ENCODE data around the gene MPZL3. TPM values are rescaled to one million over a fixed set of nuclear protein-coding genes. Genes with fewer than 3 reads are reported as not detected.

Gene MPZL3
- total and polyA plus RNA-seq, 2 experiments from 2014 or later = 0.92 to 2.9 TPM

- TF ChIP-seq ZNF462 (CRISPR knock-in tag; IDR thresholded peaks at IDR 0.05) (no peak), ETS1 (IDR thresholded peaks at IDR 0.05) (no peak), NANOG (IDR thresholded peaks at IDR 0.05; ENCODE audit: borderline replicate concordance) (no peak), CREB1 (CRISPR knock-in tag; IDR thresholded peaks at IDR 0.05; ENCODE audit: low read depth) (no peak), CTCF (conservative IDR thresholded peaks at IDR 0.05; ENCODE audit: low read depth in 2 of 2) (no peak), STAT1 (IDR thresholded peaks at IDR 0.05; ENCODE audit: unreplicated experiment) (no peak), POLR2AphosphoS5 (IDR thresholded peaks at IDR 0.05; ENCODE audit: low read depth) (no peak), ZNF331 (CRISPR knock-in tag; IDR thresholded peaks at IDR 0.05; ENCODE audit: low read depth) (no peak), ZNF114 (CRISPR knock-in tag; IDR thresholded peaks at IDR 0.05) (no peak), EZH2 (IDR thresholded peaks at IDR 0.05; ENCODE audit: low read depth, unreplicated experiment) (no peak), EZH2phosphoT487 (IDR thresholded peaks at IDR 0.05; ENCODE audit: unreplicated experiment) (no peak), JUNB (IDR thresholded peaks at IDR 0.05; ENCODE audit: unreplicated experiment) (no peak), REST (IDR thresholded peaks at IDR 0.05; ENCODE audit: unreplicated experiment) (no peak)
- H3K27me3 ChIP-seq (ENCODE audit: insufficient read depth) = no peaks in the 10 kb centered on the region
- H3K27me3 Mint-ChIP-seq (ENCODE audit: insufficient read depth, low read depth, poor library complexity) = no peaks in the 10 kb centered on the region
- no peaks in the 10 kb centered on the region for H3K36me3 ChIP-seq (ENCODE audit: insufficient read depth)
- H3K27ac ChIP-seq (ENCODE audit: low read depth) = no peak overlapping the region
- H3K79me2 ChIP-seq (replicated peaks; ENCODE audit: insufficient read depth) = no peaks in the 10 kb centered on the region
- H3K27ac Mint-ChIP-seq = no peak overlapping the region
- DNase-seq (ENCODE audit: low spot score) = no peak
- no peaks in the 10 kb centered on the region for H4K20me1 ChIP-seq (replicated peaks; ENCODE audit: insufficient read depth)
- no peaks in the 10 kb centered on the region for H3K9me3 Mint-ChIP-seq
- H3K4me3 Mint-ChIP-seq = no peak overlapping the region
- no peak overlapping the region for H3K4me3 ChIP-seq
- no peak overlapping the region for H2AFZ ChIP-seq
- peaks cover 7% of the 10 kb centered on the region for H3K4me1 Mint-ChIP-seq
- no peak overlapping the region for H3K4me2 ChIP-seq
- no peaks in the 10 kb centered on the region for H3K36me3 Mint-ChIP-seq (ENCODE audit: low read depth)
- no peaks in the 10 kb centered on the region for H3K4me1 ChIP-seq (ENCODE audit: insufficient read depth)
- no peak for ATAC-seq
- H3K9me2 ChIP-seq (ENCODE audit: insufficient read depth) = no peaks in the 10 kb centered on the region
- H3F3A ChIP-seq (replicated peaks; ENCODE audit: low read depth) = no peaks in the 10 kb centered on the region
Measured at GRCh38 chr11:118233850-118234249, 18.3 kb downstream of the MPZL3 start.

Measured in GM23338 (cell line).